ENCODE data around the gene OR4X2.

OR4X2 gene, protein sequence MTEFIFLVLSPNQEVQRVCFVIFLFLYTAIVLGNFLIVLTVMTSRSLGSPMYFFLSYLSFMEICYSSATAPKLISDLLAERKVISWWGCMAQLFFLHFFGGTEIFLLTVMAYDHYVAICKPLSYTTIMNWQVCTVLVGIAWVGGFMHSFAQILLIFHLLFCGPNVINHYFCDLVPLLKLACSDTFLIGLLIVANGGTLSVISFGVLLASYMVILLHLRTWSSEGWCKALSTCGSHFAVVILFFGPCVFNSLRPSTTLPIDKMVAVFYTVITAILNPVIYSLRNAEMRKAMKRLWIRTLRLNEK

DNA sequence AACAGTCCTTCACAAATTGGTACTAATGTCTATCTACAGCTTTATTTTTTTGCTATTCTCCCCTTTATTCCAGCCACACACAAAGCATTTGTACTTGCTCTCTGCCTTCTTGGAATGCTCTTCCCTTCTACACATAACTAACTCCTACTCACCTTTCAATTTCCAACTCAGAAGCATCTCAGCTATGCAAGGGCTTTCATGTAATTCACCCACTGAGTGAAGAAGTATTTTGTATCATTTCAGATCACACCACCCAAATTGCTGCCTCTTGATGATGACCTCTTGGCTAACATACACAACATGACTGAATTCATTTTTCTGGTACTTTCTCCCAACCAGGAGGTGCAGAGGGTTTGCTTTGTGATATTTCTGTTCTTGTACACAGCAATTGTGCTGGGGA, at the start of gene OR4X2:
TSS of gene OR4X2 (plus strand) at position 301 of the 400 bp plus-strand sequence. CDS start at position 301, 0 bp downstream.
- no peak for TF ChIP-seq RARB (CRISPR knock-in tag; IDR thresholded peaks at IDR 0.05)
- TF ChIP-seq ZC3H10 (CRISPR knock-in tag; IDR thresholded peaks at IDR 0.05): no peak
- TF ChIP-seq PPARA (CRISPR knock-in tag; IDR thresholded peaks at IDR 0.05; ENCODE audit: borderline replicate concordance): no peak
- no peak for TF ChIP-seq ISL1 (CRISPR knock-in tag; IDR thresholded peaks at IDR 0.05)
- TF ChIP-seq, protein P1, sequence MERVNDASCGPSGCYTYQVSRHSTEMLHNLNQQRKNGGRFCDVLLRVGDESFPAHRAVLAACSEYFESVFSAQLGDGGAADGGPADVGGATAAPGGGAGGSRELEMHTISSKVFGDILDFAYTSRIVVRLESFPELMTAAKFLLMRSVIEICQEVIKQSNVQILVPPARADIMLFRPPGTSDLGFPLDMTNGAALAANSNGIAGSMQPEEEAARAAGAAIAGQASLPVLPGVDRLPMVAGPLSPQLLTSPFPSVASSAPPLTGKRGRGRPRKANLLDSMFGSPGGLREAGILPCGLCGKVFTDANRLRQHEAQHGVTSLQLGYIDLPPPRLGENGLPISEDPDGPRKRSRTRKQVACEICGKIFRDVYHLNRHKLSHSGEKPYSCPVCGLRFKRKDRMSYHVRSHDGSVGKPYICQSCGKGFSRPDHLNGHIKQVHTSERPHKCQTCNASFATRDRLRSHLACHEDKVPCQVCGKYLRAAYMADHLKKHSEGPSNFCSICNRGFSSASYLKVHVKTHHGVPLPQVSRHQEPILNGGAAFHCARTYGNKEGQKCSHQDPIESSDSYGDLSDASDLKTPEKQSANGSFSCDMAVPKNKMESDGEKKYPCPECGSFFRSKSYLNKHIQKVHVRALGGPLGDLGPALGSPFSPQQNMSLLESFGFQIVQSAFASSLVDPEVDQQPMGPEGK (CRISPR knock-in tag; IDR thresholded peaks at IDR 0.05; ENCODE audit: borderline replicate concordance): no peak
- TF ChIP-seq SNAI2 (CRISPR knock-in tag; IDR thresholded peaks at IDR 0.05): no peak
- TF ChIP-seq, protein P2, sequence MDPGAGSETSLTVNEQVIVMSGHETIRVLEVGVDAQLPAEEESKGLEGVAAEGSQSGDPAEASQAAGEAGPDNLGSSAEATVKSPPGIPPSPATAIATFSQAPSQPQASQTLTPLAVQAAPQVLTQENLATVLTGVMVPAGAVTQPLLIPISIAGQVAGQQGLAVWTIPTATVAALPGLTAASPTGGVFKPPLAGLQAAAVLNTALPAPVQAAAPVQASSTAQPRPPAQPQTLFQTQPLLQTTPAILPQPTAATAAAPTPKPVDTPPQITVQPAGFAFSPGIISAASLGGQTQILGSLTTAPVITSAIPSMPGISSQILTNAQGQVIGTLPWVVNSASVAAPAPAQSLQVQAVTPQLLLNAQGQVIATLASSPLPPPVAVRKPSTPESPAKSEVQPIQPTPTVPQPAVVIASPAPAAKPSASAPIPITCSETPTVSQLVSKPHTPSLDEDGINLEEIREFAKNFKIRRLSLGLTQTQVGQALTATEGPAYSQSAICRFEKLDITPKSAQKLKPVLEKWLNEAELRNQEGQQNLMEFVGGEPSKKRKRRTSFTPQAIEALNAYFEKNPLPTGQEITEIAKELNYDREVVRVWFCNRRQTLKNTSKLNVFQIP (CRISPR knock-in tag; IDR thresholded peaks at IDR 0.05; ENCODE audit: borderline replicate concordance, low read depth): no peak
- TF ChIP-seq, protein P3, sequence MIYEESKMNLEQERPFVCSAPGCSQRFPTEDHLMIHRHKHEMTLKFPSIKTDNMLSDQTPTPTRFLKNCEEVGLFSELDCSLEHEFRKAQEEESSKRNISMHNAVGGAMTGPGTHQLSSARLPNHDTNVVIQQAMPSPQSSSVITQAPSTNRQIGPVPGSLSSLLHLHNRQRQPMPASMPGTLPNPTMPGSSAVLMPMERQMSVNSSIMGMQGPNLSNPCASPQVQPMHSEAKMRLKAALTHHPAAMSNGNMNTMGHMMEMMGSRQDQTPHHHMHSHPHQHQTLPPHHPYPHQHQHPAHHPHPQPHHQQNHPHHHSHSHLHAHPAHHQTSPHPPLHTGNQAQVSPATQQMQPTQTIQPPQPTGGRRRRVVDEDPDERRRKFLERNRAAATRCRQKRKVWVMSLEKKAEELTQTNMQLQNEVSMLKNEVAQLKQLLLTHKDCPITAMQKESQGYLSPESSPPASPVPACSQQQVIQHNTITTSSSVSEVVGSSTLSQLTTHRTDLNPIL (CRISPR knock-in tag; IDR thresholded peaks at IDR 0.05; ENCODE audit: low read depth): no peak
- TF ChIP-seq CSDC2 (CRISPR knock-in tag; IDR thresholded peaks at IDR 0.05): no peak
- no peak for TF ChIP-seq TOX (CRISPR knock-in tag; IDR thresholded peaks at IDR 0.05; ENCODE audit: borderline replicate concordance)
- no peak for TF ChIP-seq GLIS3 (CRISPR knock-in tag; IDR thresholded peaks at IDR 0.05)
- TF ChIP-seq, protein P4, sequence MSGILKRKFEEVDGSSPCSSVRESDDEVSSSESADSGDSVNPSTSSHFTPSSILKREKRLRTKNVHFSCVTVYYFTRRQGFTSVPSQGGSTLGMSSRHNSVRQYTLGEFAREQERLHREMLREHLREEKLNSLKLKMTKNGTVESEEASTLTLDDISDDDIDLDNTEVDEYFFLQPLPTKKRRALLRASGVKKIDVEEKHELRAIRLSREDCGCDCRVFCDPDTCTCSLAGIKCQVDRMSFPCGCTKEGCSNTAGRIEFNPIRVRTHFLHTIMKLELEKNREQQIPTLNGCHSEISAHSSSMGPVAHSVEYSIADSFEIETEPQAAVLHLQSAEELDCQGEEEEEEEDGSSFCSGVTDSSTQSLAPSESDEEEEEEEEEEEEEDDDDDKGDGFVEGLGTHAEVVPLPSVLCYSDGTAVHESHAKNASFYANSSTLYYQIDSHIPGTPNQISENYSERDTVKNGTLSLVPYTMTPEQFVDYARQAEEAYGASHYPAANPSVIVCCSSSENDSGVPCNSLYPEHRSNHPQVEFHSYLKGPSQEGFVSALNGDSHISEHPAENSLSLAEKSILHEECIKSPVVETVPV (CRISPR knock-in tag; IDR thresholded peaks at IDR 0.05): no peak
- TF ChIP-seq ZFP3 (CRISPR knock-in tag; IDR thresholded peaks at IDR 0.05): no peak
- no peak for TF ChIP-seq ARNTL (CRISPR knock-in tag; IDR thresholded peaks at IDR 0.05; ENCODE audit: borderline replicate concordance, low read depth)
- no peak for TF ChIP-seq ESRRG (CRISPR knock-in tag; IDR thresholded peaks at IDR 0.05)
- no peak for TF ChIP-seq OSR1 (CRISPR knock-in tag; IDR thresholded peaks at IDR 0.05)
- no peak for TF ChIP-seq BACH2 (CRISPR knock-in tag; IDR thresholded peaks at IDR 0.05; ENCODE audit: borderline replicate concordance)
- TF ChIP-seq ZNF8 (CRISPR knock-in tag; IDR thresholded peaks at IDR 0.05): no peak
- no peak for TF ChIP-seq ZNF565 (CRISPR knock-in tag; conservative IDR thresholded peaks at IDR 0.05; ENCODE audit: low read depth)
- no peak for ATAC-seq

DNA sequence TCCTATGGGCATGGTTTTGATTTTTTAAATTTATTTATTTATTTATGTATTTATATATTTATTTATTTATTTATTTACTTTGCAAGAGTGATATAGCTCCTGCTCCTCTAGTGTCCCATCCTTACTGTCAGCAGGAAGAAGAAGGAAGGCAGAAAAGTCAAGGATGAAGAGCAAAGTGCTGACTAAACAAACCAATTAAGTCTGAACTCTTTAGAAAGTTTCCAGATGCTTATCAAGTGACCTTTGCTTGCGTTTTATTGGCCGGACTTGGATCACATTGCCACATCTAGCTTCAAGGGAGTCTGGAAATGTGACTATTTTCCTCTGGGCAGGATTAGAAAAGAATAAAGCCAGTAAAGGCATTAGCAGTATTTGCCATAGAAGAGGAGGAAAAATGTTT, 37.0 kb upstream of the OR4X2 start:
- TF ChIP-seq, protein P2 (CRISPR knock-in tag; IDR thresholded peaks at IDR 0.05; ENCODE audit: borderline replicate concordance, low read depth): no peak
- TF ChIP-seq ESRRG (CRISPR knock-in tag; IDR thresholded peaks at IDR 0.05) (no peak), SNAI2 (CRISPR knock-in tag; IDR thresholded peaks at IDR 0.05) (no peak), TOX (CRISPR knock-in tag; IDR thresholded peaks at IDR 0.05; ENCODE audit: borderline replicate concordance) (no peak), ARNTL (CRISPR knock-in tag; IDR thresholded peaks at IDR 0.05; ENCODE audit: borderline replicate concordance, low read depth) (no peak), ZFP30 (CRISPR knock-in tag; IDR thresholded peaks at IDR 0.05) (no peak), CSDC2 (CRISPR knock-in tag; IDR thresholded peaks at IDR 0.05) (no peak), ZFP3 (CRISPR knock-in tag; IDR thresholded peaks at IDR 0.05) (no peak), PPARA (CRISPR knock-in tag; IDR thresholded peaks at IDR 0.05; ENCODE audit: borderline replicate concordance) (no peak), TCF4 (CRISPR knock-in tag; IDR thresholded peaks at IDR 0.05; ENCODE audit: borderline replicate concordance) (no peak), ZNF8 (CRISPR knock-in tag; IDR thresholded peaks at IDR 0.05) (no peak), ZNF565 (CRISPR knock-in tag; conservative IDR thresholded peaks at IDR 0.05; ENCODE audit: low read depth) (no peak), ZC3H10 (CRISPR knock-in tag; IDR thresholded peaks at IDR 0.05) (no peak)
- TF ChIP-seq, protein P1 (CRISPR knock-in tag; IDR thresholded peaks at IDR 0.05; ENCODE audit: borderline replicate concordance): no peak
- TF ChIP-seq, protein P4 (CRISPR knock-in tag; IDR thresholded peaks at IDR 0.05): no peak
- ATAC-seq: no peak

All from SK-N-SH treated with all-trans-retinoic acid at 6 μM for 48 hours (cell line).